ENCODE measurements around the gene MRPL27.
A peak's percentile ranks its signal among the peaks of the same experiment; 100 is the strongest.
"Not testable (repeated sequence)": the region's sequence is repeated elsewhere in the genome, so short reads cannot be mapped to it uniquely, and the experiment has no call there.

The MRPL27 gene
- total RNA-seq, result 10.2 to 16.7 (median 12.0) reads per million in 4 donors

DNA sequence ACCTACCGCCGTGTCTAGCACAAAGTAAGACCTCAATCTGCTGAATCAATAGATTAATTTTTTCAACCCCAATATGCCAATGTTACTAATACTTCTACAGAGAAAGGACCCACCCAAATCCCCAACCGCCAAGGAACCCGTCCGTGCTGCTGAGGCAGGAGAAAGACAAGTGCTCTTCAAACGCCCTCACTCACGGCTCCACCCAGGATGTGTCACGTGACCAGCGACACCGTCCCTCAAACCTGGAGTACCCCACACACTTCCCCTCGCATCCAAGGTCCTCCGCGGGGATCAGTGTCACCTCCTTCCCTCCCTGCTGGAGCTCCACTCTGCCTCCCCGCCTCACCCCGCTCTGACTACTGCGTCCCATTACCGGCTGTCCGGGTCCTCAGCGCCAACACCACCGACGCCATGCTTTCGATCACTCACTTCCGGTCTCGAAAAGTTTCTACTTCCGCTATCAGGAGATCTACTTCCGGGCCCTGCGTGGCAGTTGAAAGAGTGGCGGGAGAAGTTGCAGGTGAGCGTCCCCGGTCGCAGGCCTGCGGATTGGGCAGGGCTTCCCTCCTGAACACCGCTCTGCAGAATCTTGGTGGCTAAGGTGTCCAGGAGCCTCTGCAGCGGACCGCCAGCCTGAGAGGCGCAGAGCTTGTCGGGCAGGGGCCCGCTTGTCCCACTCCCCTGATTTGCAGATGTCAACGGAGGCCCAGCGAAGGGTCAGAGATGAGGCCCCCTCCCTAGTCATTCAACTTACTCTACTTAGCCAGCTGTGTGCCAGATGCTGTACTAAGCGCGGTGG lies at the start of gene MRPL27, which contains the start of gene EME1:
Gene MRPL27 (minus strand): TSS at position 427 of the 799 bp plus-strand sequence. CDS start 14 bp downstream, at position 413.
Gene EME1 (plus strand): TSS at position 472 of the 799 bp plus-strand sequence. CDS start 1,980 bp downstream, outside the sequence.
- DNase-seq, result peak; percentile 66 to 93 (median 75)

DNA sequence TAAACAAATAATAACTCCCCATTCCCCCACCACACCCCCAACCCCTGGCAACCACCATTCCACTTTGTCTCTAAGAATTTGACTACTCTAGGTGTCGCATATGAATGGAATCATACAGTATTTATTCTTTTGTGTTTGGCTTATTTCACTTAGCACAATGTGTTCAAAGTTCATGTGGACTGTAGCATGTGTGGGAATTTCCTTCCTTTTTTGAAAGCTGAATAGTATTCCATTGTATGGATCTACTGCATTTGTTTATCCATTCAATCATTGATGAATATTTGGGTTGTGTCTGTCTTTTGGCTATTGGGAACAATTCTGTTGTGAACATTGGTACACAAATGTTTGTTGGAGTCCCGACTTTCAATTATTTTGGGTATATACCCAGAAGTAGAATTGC lies 49.8 kb upstream of the MRPL27 start:
- no peak for DNase-seq

DNA sequence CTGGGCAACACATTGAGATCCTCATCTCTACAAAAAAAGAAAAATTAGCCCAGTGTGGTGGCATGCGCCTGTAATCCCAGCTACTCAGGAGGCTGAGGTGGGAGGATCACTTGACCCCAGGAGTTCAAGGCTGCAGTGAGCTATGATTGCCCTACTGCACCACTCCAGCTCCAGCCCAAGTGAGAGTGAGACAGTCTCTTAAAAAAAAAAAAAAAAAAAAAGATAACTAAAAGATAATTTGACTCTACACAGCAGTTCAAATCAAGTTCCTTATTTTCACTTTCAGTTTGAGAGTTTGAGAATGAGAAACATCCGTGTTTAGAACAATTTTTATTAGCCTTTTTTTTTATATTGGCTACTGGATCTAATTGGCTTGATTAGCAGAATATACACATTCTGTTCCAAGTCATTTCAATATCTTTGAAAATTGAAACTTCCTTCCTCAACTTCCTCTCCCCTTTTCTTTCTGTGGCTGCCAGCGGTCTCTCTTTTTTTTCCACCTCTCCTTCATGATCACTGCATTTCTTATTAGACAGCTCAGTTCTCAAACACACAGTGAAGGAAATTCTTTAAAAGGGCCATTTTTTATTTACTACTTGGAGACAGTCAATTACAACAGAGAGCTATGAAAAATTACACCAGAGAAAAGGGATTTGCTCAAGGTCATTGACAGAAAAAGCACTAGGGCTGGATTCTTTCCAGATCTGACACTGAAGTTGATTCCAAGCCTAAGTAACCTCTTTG lies 48.5 kb upstream of the MRPL27 start:
- DNase-seq, result peak in 1 of 5 donors; percentile 20

DNA sequence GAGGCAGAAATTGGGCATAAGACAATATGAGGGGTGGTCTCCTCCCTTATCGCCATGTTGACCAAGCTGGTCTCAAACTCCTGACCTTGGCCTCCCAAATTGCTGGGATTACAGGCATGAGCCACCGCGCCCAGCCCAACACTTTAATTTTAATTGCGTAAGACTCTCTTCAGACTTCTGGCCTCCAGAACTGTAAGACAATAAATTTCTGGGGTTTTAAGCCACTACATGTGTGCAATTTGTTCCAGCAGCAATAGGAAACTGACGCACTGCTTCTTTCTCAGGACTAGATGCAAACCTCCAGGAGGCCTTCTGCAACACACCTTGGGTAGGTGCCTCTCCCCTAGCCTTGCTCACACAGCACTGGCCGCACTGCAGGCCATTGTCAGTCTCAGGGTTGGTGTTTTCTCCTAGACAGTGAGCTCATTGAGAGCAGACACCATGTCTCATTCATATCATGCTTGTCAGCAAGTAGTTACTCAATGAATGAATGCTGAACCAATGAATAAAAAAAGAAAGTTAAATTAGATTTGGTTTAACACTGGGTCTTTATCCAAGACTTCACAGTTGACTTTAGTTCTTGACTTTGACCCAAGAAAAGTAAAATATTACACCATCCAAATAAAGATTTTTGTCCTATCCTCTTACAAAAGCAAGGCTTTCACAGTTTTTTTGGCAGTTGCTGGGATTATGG lies 47.6 kb upstream of the MRPL27 start:
- no peak for DNase-seq

DNA sequence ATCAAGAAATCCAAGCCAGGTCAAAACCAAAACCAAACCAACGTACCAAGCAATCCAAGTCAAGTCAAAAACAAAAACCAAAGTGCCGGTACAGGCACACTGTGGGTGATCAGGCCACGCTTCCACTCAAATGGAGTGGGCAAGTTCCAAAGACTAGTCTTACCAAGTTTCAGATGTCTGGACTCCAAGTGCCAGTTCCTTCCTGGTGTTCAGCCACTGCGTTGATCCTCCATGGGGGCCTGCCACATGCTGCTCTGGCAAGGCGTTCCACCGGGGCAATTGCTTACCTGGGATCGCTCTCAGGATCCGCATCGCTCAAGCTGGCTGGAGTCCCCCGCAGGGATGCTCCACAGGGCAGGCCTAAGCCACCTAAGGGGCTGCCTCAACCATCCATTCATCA lies 46.6 kb upstream of the MRPL27 start:
- not testable (repeated sequence) for DNase-seq

DNA sequence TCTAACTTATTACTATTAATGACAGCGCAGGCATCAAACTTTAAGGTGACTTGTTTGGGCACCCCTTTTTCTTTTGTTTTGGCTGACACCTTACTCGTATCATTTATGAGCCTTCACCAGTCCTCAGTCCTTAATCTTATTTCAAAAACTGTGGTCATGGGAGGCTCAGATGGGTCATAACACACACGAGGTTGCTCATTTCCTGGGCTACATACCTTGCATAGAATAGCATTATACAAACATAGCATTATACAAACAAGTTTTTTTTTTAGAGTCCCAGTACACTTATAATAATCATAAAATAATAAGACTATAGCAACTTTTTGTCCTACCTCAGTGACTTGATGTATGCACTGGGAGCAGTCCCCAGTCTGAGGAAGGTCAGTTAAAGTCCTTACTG lies 41.8 kb upstream of the MRPL27 start:
- no peak for DNase-seq

DNA sequence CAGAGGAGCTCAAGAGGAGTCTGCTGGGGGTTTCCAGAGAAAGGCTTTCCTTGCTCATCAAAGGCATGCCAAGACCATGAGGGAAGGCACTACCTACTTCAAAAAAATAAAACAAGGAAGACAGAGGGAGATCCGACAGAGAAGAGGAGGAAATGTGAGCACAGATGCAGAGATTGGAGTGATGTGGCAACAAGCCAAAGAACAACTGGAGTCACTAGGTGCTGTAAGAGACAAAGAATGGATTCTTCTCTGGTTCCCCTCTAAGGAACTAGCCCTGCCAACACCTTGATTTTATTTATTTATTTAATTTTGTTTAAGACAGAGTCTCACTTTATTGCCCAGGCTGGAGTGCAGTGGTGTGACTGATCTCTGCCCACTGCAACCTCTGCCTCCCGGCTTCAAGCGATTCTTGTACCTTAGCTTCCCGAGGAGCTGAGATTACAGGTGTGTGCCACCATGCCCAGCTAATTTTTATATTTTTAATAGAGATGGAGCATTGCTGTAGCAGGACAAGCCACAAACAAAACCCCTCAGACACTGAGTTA lies 39.3 kb upstream of the MRPL27 start:
- DNase-seq, result no peak

DNA sequence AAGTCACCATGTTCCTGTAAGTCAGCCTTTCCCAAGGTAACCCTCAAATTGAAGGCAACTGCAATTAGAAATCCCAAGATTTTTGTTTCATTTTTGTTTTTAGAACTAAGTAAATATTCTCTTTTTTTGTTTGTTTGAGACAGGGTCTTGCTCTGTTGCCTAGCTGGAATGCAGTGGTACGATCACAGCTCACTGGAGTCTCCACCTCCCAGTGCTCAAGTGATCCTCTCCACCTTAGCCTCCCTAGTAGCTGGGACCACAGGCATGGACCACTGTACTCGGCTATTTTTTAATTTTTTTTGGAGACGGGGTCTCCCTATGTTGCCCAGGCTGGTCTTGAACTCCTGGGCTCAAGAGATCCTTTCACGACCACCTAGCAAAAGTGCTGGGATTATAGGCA lies 34.9 kb upstream of the MRPL27 start:
- no peak for DNase-seq

DNA sequence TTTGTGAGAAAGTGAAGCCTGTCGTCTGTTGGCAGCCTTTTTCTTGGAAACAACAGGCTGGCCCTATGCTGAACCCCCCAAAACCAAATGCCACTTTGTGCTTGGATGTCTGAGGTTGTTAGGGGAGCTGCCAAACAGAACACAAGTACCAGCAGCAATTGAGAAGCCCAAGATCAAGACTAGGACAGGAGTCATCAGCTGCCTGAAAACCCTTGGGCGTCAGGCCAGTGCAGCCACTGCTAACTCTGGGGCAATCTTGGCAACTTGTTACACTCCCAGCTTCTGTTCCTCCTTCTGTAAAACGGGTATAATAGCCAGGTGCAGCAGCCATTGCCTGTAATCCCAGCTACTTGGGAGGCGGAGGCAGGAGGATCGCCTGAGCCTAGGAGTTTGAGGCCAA lies 33.6 kb upstream of the MRPL27 start:
- DNase-seq, result no peak

DNA sequence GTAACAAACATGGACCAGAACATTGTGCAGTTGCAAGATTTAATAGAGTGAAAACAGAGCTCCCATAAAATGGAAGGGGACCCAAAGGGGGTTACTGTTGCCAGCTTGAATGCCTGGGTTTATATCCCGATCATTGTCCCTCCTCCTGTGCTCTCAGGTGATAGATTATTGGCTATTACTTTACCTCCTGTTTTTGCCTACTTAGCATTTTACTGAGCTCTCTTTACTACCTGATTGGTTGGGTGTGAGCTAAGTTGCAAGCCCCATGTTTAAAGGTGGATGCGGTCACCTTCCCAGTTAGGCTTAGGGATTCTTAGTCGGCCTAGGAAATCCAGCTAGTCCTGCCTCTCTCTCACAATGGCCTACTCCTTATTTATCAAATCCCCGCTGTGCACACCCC lies 32.4 kb upstream of the MRPL27 start:
- not testable (repeated sequence) for DNase-seq

DNA sequence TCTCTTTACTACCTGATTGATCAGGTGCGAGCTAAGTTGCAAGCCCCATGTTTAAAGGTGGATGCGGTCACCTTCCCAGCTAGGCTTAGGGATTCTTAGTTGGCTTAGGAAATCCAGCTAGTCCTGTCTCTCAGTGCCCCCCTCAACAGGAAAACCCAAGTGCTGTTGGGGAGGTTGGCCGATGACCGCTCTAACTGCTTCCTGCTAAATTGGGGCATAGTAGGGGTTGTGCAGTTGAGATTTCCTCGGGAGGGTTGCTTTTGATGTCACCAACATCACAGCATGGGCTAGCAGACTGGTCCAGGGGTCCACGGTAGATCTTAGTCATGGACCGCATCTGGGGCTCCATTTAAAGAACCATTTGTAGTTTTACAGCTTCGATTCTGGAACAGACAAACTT lies 26.6 kb upstream of the MRPL27 start:
- not testable (repeated sequence) for DNase-seq

DNA sequence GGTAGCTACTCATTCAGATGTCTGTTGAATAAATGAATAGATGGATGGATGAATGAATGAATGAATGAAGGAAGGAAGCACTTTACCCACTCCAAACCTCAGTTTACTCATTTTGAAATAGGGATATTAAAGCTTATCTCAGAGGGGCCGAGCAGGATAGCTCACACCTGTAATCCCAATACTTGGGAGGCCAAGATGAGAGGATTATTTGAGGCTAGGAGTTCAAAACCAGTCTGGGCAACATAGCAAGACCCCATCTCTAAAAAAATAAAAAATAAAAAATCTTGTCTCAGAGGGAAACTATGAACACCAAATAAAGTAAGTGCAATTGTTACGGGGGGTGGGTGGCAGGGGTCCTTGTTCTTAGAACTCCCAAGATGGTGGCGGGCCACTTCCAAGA lies 25.7 kb upstream of the MRPL27 start:
- not testable (repeated sequence) for DNase-seq

DNA sequence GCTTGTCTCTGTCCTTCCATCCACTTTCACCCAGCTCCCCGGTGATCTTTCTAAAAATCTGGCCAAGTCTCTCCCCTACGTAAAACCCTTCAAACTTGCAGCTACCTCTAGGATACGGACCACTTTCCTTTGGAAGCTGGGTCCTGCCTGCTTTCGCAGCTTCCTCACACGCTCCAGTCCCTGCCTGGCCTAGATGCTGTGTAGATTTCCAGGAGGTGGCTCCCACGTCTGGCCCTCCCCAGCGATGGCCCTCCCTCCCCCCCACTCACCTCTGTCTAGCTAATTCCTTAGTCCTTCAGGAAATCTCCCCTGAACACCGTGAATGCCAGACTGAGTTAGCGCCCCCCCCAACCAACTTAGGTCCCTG lies 24.9 kb upstream of the MRPL27 start:
- no peak for DNase-seq

DNA sequence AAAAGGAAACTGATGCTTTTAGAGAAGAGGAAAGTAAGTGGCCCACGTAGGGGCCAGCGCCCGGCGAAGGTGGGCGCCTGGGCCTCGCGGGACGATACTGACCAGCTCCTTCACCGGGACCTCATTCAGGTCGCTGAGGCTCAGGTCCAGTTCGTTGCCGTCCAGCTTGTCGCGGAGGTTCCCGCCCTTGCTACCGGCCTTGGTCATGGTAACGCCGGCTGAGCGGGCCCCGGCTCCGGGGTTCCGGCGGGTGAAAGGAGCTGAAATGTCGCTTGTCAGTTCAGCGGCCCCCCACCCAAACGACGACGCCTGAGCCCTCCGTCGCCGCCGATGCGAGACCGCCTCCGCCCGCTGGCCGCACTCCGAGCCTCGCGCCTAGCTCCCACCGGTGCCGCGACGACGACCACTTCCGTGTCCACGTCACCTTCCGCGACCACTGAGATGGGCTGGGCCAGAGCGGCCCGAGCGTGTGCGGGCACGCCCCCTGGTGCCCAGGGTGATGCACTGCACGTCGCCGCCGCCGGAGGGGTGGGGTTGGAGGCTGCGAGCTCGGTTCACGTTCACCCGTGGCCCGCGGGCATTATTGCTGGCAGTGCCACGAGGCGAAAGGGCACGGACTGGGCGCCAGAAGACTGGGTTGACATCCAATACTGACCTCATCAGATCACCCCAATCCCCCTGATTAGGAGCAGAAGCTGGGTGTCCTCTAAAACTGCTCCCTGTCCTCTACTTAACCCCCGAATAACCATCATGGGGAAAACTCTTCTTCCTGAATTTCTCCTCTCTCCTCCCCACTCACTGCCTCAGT lies 24.3 kb upstream of the MRPL27 start, which contains the start of gene LRRC59:
Gene LRRC59 (minus strand): TSS at position 413 of the 808 bp plus-strand sequence. CDS start 206 bp downstream, at position 207.
- DNase-seq, result peak; percentile 82 to 91 (median 89)

DNA sequence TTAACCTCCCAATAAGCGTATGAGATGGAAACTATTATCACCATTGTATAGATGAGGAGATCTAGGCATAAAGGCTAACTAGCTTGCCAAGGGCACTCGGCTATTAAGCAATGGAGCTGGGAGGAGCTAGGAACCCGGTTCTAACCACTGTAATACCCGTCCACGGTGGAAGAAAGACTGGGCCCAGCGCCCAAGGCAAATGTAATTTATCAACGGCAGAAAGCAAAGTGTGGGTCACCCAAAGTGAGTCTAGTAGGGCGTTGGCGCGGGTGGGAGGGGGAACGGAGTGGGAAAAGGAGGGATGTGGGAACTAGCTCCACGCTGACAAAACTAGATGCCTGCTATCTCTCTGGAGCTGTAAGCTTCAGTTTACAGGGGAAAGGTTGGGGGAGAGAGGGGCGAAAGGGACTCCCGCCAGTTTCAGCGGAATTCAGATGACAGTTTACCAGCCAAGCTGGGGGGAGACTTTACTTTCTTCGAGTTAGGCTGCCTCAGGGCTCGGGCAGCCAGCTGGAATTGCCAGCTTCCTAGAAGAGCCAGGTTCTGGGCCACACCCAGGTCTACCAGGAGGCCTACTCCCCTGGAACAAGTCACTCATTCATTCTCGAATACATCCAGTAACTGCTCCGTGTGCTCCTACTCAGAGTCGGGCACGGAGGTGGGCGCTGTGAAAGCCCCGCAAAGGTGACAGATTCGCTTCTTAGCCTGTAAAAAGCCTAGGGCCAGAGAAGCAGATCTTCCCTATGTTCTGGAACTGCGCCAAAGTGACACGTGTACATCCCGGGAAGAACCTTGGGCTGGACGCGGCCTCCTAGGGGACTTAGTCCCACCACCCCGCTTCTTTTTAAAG lies 23.5 kb upstream of the MRPL27 start:
- DNase-seq, result peak in 1 of 5 donors; percentile 4

DNA sequence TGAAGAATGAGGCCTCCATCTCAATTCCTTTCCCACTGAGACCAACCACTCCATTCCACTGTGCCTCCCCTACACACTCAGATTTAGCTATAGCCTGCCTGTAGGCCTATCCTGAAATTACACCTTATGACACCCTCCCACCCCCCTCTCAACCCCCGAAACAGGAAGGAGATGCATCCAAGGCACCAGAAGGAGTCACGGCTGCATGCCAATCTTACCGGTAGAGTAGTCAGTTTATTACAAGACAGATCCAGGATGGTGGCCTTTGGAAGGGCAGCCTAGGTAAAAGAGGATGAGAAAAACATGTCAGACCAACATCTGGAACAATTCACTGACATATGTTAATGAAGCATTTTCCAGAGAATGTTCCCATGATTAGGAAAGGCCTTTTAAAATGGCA lies 21.7 kb upstream of the MRPL27 start:
- no peak for DNase-seq

DNA sequence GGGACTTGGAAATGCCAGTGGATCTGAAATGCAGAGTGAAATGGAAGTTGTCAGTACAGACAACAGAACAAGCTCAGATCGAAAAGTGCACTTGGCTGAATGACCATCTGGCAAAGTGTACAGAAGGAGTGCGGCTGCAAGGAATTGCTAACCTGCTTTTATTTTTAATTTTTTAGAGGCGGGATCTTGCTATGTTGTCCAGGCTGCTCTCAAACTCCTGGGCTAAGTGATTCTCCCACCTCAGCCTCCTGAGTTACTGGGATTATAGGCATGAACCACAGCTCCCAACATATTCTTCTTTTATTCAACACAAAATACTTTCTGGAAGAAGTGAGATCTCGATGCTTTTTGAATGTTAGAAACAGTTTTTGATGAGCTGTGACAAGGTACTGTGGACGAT lies 20.7 kb upstream of the MRPL27 start:
- DNase-seq, result no peak

DNA sequence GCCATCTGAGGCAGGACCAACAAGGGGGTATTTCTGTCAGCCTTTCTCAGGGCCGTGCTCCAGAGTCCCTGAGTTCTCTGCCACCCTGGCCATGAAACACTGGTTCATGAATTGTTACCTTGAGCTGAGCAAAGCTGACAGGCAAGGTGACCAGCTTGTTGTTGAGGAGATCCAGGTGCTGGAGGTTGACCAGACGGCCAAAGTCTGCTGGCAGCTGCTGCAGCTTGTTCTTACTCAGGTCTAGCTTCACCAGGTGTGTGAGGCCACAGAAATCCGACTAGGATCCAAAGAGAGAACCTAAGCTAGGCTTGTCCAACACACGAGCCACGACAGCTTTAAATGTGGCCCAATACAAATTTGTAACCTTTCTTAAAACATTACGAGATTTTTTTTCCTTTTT lies 19.6 kb upstream of the MRPL27 start:
- DNase-seq, result no peak

DNA sequence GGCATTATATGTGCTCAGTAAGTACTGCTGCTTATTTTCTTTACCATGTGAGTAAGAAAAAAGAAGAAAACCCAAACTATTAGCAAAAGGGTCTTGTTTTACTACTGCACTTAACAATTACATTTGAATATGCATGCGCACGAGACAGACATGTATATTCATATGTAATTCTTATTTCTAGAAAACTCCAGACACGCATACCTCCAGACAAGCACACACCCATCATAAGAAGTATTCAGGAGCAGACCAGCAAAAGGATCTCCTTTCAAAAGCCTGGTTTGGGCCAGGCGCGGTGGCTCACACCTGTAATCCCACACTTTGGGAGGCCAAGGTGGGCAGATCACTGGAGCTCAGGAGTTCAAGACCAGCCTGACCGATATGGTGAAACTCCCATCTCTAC lies 16.6 kb upstream of the MRPL27 start:
- DNase-seq, result no peak

DNA sequence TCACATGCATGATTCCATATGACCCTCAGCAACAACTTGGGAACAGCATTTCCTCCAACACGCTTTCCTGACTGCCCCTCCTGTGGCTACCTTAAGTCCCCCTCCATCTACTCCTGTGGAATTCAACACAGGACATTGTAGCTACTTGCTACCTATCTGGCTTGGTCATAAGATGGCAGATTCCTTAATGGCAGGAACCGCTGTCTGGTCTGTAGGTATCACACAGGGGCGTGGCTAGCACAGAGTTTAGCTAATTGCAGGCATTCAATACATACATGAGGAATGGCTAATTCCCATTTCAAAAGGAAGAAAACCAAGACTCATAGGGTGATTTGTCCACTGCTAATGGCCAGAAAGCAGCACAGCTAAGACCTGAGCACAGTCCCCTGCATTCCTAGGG lies 15.7 kb upstream of the MRPL27 start:
- no peak for DNase-seq

DNA sequence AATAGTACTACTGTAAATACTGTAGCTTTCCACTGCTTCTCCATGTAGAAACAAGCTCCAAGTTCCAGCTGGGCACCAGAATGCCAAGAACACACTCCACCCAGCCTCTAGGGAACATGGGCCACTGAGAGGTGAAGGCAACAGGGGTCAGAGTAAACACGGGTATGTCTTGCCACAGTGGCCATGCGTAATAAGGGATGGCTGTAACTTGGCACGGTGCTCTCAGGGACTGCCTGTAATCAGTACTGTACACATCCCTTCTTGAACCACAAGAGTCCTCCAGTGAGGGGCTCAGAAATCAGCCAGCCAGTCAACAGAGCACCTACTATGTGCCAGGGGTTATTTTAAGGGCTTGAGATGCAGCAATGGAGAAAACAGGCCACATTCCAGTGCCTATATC lies 13.5 kb upstream of the MRPL27 start:
- no peak for DNase-seq

Measured in T-helper 1 cell (primary cell).